PC-3 (cell line): Measurements from ENCODE around the gene ARSB. TPM values are rescaled to one million over a fixed set of nuclear protein-coding genes. Genes with fewer than 3 reads are reported as not detected.

ENCODE experiments used
- ATAC-seq: fragments of 200-7000 bp; cut with Tn5 transposase; 2 replicates; pipeline ENCODE4 v1.9.1; 2020; ENCODE audit warnings: mild to moderate bottlenecking, moderate library complexity
- BruUV-seq: library from RNA; stranded (reverse); fragments of 400-500 nt; replicated peaks from 2 replicates; lab custom pipeline; 2021; lab: Mats Ljungman, UMichigan
- CTCF ChIA-PET: fragments of 300-600 bp; sonication (Branson Sonifier 250); formaldehyde crosslinking; loops from one replicate; lab custom pipeline; 2022; ENCODE audit warnings: antibody characterized with exemption; lab: Charles Lee
- POLR2A ChIA-PET: fragments of 300-600 bp; sonication (Branson Sonifier 250); formaldehyde crosslinking; loops from one replicate; lab custom pipeline; 2022; ENCODE audit warnings: antibody characterized with exemption; ENCODE audit not compliant: unreplicated experiment; lab: Charles Lee
- DNase-seq: peaks from one replicate; pipeline ENCODE4 v3.0.0-alpha.2; 2015
- H2AFZ ChIP-seq: fragments of 300-600 bp; sonication (generic); 2 replicates; pipeline ENCODE4 v1.6.0; 2016; ENCODE audit warnings: antibody characterized with exemption, low read length
- H3F3A ChIP-seq: fragments of 300-600 bp; sonication (generic); one replicate; pipeline ENCODE4 v1.6.0; 2017; ENCODE audit warnings: antibody characterized with exemption, low read length, control low read depth, mild to moderate bottlenecking; ENCODE audit not compliant: unreplicated experiment
- H3K27ac ChIP-seq: fragments of 300-600 bp; sonication (generic); 2 replicates; pipeline ENCODE4 v1.5.1; 2016; ENCODE audit warnings: mild to moderate bottlenecking, low read length
- H3K27me3 ChIP-seq: fragments of 300-600 bp; sonication (generic); 2 replicates; pipeline ENCODE4 v1.6.1; 2016; ENCODE audit warnings: low read length, mixed read lengths
- H3K36me3 ChIP-seq: fragments of 300-600 bp; sonication (generic); 2 replicates; pipeline ENCODE4 v1.6.1; 2016; ENCODE audit warnings: low read depth, mixed run types, low read length, mixed read lengths
- H3K4me1 ChIP-seq: fragments of 300-600 bp; sonication (generic); 2 replicates; pipeline ENCODE4 v1.5.1; 2016; ENCODE audit warnings: low read length; ENCODE audit not compliant: insufficient read depth
- H3K4me2 ChIP-seq: fragments of 300-600 bp; sonication (generic); 2 replicates; pipeline ENCODE4 v1.6.0; 2016; ENCODE audit warnings: low read length
- H3K4me3 ChIP-seq: fragments of 300-600 bp; sonication (generic); 2 replicates; pipeline ENCODE4 v1.5.1; 2016; ENCODE audit warnings: mild to moderate bottlenecking, low read length, mixed read lengths
- H3K79me2 ChIP-seq: fragments of 300-600 bp; sonication (generic); 2 replicates; pipeline ENCODE4 v1.6.1; 2017; ENCODE audit warnings: low read length, mixed read lengths
- H3K9ac ChIP-seq: fragments of 300-600 bp; sonication (generic); 2 replicates; pipeline ENCODE4 v1.6.0; 2016; ENCODE audit warnings: mild to moderate bottlenecking, low read length
- H3K9me2 ChIP-seq: fragments of 300-600 bp; sonication (generic); replicated peaks from 2 replicates; pipeline ENCODE4 v1.6.1; 2016; ENCODE audit warnings: mixed run types, low read length, mixed read lengths
- H3K9me3 ChIP-seq: fragments of 300-600 bp; sonication (generic); 2 replicates; pipeline ENCODE4 v1.6.1; 2016; ENCODE audit warnings: low read length, mixed read lengths
- H4K20me1 ChIP-seq: fragments of 300-600 bp; sonication (generic); 2 replicates; pipeline ENCODE4 v1.6.1; 2016; ENCODE audit warnings: low read length, mixed read lengths
- EZH2 ChIP-seq: fragments of 300-600 bp; sonication (generic); IDR thresholded peaks from one replicate; pipeline ENCODE4 v1.6.1; 2017; ENCODE audit warnings: antibody characterized with exemption, mild to moderate bottlenecking, low read length; ENCODE audit not compliant: unreplicated experiment
- EZH2phosphoT487 ChIP-seq: fragments of 300-600 bp; sonication (generic); IDR thresholded peaks from 2 replicates; pipeline ENCODE4 v1.6.1; 2018; ENCODE audit warnings: mild to moderate bottlenecking, antibody characterized with exemption, low read length, borderline replicate concordance
- intact Hi-C: fragments of 100-400 bp; cut with micrococcal nuclease; formaldehyde crosslinking; loops from 2 replicates; pipeline ENCODE4 v1.9.0; 2023
- total RNA-seq: library from RNA; depleted of rRNA; stranded (reverse); fragments of >200 nt; gene quantifications from 2 replicates; pipeline ENCODE4 v1.2.3, GENCODE V29; 2014
- TF ChIP-seq, protein P1 (sequence below): fragments of 300-600 bp; sonication (generic); conservative IDR thresholded peaks from 2 replicates; pipeline ENCODE4 v1.5.1; 2017; ENCODE audit warnings: antibody characterized with exemption, low read depth, mild to moderate bottlenecking, low read length

Gene ARSB
- total RNA-seq, 1 experiment from 2014 or later = 8.1 TPM

DNA sequence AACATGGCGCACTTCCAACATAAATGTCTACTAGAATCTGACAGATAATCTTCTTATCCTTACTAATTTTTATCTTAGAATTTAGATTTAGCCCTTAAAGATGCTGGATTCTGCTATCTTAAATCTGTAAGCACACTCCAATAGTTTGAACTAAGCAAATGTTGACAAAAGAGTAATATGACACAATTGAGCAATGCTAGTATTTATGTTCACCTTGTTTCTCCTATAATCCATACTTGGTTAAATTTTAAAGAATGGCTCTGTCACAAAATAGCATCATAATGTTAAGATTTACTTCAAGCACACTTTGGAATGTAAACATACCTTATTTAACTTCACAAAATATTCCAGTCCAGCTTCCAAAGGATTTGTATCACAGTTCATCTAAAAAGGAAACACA, 38.8 kb upstream of the ARSB start:
- H3K9ac ChIP-seq = no peak overlapping the region
- no TSS peak for BruUV-seq
- no peak overlapping the region for H3K4me3 ChIP-seq
- H3K79me2 ChIP-seq = no peaks in the 10 kb centered on the region
- CTCF ChIA-PET = interaction anchor here (6.2 kb wide), 1 partner anchor 108 kb away, joined by 176 read pairs; no protein-coding TSS in a partner anchor
- POLR2A ChIA-PET = no interaction called here
- no peaks in the 10 kb centered on the region for H3K27me3 ChIP-seq
- no peak overlapping the region for H2AFZ ChIP-seq
- H3K4me1 ChIP-seq = no peaks in the 10 kb centered on the region
- no peak overlapping the region for H3K4me2 ChIP-seq
- H4K20me1 ChIP-seq = no peaks in the 10 kb centered on the region
- H3F3A ChIP-seq = no peaks in the 10 kb centered on the region
- H3K9me2 ChIP-seq = no peaks in the 10 kb centered on the region
- ATAC-seq (no peak), DNase-seq (no peak)
- TF ChIP-seq EZH2phosphoT487 (no peak), EZH2 (no peak)
- TF ChIP-seq, protein P1, sequence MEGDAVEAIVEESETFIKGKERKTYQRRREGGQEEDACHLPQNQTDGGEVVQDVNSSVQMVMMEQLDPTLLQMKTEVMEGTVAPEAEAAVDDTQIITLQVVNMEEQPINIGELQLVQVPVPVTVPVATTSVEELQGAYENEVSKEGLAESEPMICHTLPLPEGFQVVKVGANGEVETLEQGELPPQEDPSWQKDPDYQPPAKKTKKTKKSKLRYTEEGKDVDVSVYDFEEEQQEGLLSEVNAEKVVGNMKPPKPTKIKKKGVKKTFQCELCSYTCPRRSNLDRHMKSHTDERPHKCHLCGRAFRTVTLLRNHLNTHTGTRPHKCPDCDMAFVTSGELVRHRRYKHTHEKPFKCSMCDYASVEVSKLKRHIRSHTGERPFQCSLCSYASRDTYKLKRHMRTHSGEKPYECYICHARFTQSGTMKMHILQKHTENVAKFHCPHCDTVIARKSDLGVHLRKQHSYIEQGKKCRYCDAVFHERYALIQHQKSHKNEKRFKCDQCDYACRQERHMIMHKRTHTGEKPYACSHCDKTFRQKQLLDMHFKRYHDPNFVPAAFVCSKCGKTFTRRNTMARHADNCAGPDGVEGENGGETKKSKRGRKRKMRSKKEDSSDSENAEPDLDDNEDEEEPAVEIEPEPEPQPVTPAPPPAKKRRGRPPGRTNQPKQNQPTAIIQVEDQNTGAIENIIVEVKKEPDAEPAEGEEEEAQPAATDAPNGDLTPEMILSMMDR = no peak
- H3K27ac ChIP-seq = no peak overlapping the region
- H3K36me3 ChIP-seq = no peaks in the 10 kb centered on the region
- no peaks in the 10 kb centered on the region for H3K9me3 ChIP-seq
- intact Hi-C loops = loop anchor here (2.0 to 10.0 kb wide), 5 partner anchors 93 to 833 kb away; no protein-coding TSS in a partner anchor

DNA sequence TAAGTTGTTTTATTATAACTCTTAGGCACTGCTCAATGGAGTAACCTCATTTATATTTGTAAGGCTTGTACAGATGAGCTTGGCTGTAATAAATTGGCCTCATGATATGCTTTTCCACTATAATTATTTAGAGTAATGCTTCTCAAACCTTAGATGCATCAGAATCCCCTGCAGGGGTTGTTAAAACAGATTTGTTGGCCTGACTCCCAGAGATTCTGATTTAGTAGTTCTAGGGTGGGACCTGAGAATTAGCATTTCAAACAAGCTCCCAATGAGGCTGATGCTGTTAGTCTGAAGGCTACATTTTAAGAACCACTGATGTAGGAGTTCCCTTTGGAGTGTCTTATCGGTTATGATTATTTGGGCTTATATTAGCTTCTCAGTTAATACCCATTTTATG, 38.2 kb upstream of the ARSB start:
- Histone ChIP-seq H2AFZ (no peak overlapping the region), H3K27me3 (no peaks in the 10 kb centered on the region), H3K36me3 (no peaks in the 10 kb centered on the region), H3K79me2 (no peaks in the 10 kb centered on the region), H3K4me1 (no peaks in the 10 kb centered on the region), H3K9me2 (no peaks in the 10 kb centered on the region), H3F3A (no peaks in the 10 kb centered on the region), H4K20me1 (no peaks in the 10 kb centered on the region), H3K27ac (no peak overlapping the region), H3K4me3 (no peak overlapping the region), H3K4me2 (no peak overlapping the region), H3K9me3 (no peaks in the 10 kb centered on the region), H3K9ac (no peak overlapping the region)
- ChIA-PET CTCF (interaction anchor here (6.2 kb wide), 1 partner anchor 109 kb away, joined by 176 read pairs; no protein-coding TSS in a partner anchor), POLR2A (no interaction called here)
- no peak; the same call in 1 of the 2 replicates for ATAC-seq
- intact Hi-C loops = loop anchor here (5.0 to 10.0 kb wide), 4 partner anchors 94 to 834 kb away; no protein-coding TSS in a partner anchor
- no peak for DNase-seq
- BruUV-seq = no TSS peak
- no peak for TF ChIP-seq EZH2
- TF ChIP-seq, protein P1 = no peak
- TF ChIP-seq EZH2phosphoT487 = no peak

DNA sequence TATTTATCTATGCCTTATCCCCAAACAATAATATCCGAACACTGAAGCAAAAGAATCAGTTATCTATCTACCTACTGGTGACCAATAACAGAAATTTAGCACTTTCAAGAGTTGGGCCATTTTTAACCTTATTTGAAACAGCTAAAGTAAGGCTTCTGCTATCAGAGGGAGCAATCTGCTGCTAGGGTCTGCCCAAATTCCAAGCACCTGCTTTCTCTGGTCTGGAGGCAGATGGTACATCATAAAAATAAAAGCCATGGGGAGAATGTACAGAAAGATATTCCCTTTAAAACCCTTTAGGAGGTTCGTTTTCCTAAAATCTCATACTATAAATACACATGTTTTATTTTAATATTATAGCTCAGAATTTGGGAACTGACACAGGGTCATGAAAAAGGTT, 37.7 kb upstream of the ARSB start:
- no peak overlapping the region for H3K4me2 ChIP-seq
- CTCF ChIA-PET = interaction anchor here (0.6 to 6.2 kb wide), 2 partner anchors 110 to 450 kb away, joined by 3 to 176 read pairs; no protein-coding TSS in a partner anchor
- BruUV-seq = no TSS peak
- intact Hi-C loops = loop anchor here (5.0 to 10.0 kb wide), 4 partner anchors 95 to 835 kb away; no protein-coding TSS in a partner anchor
- no peaks in the 10 kb centered on the region for H3K9me3 ChIP-seq
- H3K27ac ChIP-seq = no peak overlapping the region
- no peaks in the 10 kb centered on the region for H3F3A ChIP-seq
- no peaks in the 10 kb centered on the region for H4K20me1 ChIP-seq
- H3K36me3 ChIP-seq = no peaks in the 10 kb centered on the region
- H3K4me3 ChIP-seq = no peak overlapping the region
- POLR2A ChIA-PET = no interaction called here
- H3K79me2 ChIP-seq = no peaks in the 10 kb centered on the region
- H2AFZ ChIP-seq = no peak overlapping the region
- no peak overlapping the region for H3K9ac ChIP-seq
- no peaks in the 10 kb centered on the region for H3K27me3 ChIP-seq
- TF ChIP-seq EZH2 = no peak
- TF ChIP-seq, protein P1 = no peak
- TF ChIP-seq EZH2phosphoT487 = no peak
- DNase-seq (no peak), ATAC-seq (no peak)
- H3K4me1 ChIP-seq = no peaks in the 10 kb centered on the region
- no peaks in the 10 kb centered on the region for H3K9me2 ChIP-seq
